ENCODE measurements around the gene GPR89B.
"Not testable (repeated sequence)": the region's sequence is repeated elsewhere in the genome, so short reads cannot be mapped to it uniquely, and the experiment has no call there.

The GPR89B gene

GRCh38 chr1:148032690-148033089 lies 104.5 kb downstream of the GPR89B start:
- DNase-seq (ENCODE audit: low read depth), result not testable (repeated sequence)

- DNase-seq (ENCODE audit: low read depth), result not testable (repeated sequence)
Observed at GRCh38 chr1:148033147-148033546, 104.9 kb downstream of the GPR89B start.

- DNase-seq (ENCODE audit: low read depth), result not testable (repeated sequence)
Observed at GRCh38 chr1:148037850-148038461, 109.7 kb downstream of the GPR89B start.

- DNase-seq (ENCODE audit: low read depth), result peak; percentile 38
Observed at GRCh38 chr1:148038462-148039333, 110.5 kb downstream of the GPR89B start.

Data from activated T-helper 1 cell treated with Interleukin-2 at 50 U/mL for 16 hours (primary cell).